GM12878 (cell line): ENCODE data around the gene CRBN. TPM values are rescaled to one million over a fixed set of nuclear protein-coding genes. Genes with fewer than 3 reads are reported as not detected.

Experiments used
- ATAC-seq: fragments of 200-7000 bp; cut with Tn5 transposase; 3 replicates; pipeline ENCODE4 v1.9.1; 2020; ENCODE audit warnings: mild to moderate bottlenecking, moderate library complexity
- BruUV-seq: library from RNA; stranded (reverse); fragments of 400-500 nt; replicated peaks from 2 replicates; lab custom pipeline; 2021; lab: Mats Ljungman, UMichigan
- CTCF ChIA-PET: fragments of 300-600 bp; sonication (Branson Sonifier 250); formaldehyde crosslinking; extraction: SDS; loops from one replicate; lab custom pipeline; 2021; ENCODE audit warnings: inconsistent platforms; lab: Yijun Ruan, JAX
- POLR2A ChIA-PET: fragments of 350-600 bp; formaldehyde crosslinking; extraction: SDS; loops from one replicate; lab custom pipeline; 2021; ENCODE audit warnings: inconsistent platforms; lab: Charles Lee
- RAD21 ChIA-PET: fragments of 300-600 bp; sonication (Branson Sonifier 250); formaldehyde crosslinking; loops from one replicate; lab custom pipeline; 2023; ENCODE audit warnings: antibody characterized with exemption; ENCODE audit not compliant: unreplicated experiment; lab: Charles Lee
- SMC1A ChIA-PET: fragments of 300-600 bp; sonication (Branson Sonifier 250); formaldehyde crosslinking; loops from one replicate; lab custom pipeline; 2023; ENCODE audit not compliant: unreplicated experiment, uncharacterized antibody; lab: Charles Lee
- DNase-seq: peaks from one replicate; pipeline ENCODE4 v3.0.0-alpha.2; 2011; ENCODE audit warnings: low read depth, low spot score
- FAIRE-seq: peaks from 3 replicates; lab custom pipeline; 2011; peaks lifted over from hg19 to GRCh38; lab: Jason Lieb, UNC
- H2AFZ ChIP-seq: 2 replicates; pipeline ENCODE4 v1.6.0; 2011; ENCODE audit warnings: low read depth, low read length, control low read depth; ENCODE audit not compliant: control insufficient read depth
- H3K27ac ChIP-seq: 2 replicates; pipeline ENCODE4 v1.5.1; 2011; ENCODE audit warnings: control low read depth; ENCODE audit not compliant: control insufficient read depth, insufficient read depth
- H3K27me3 ChIP-seq, 2 experiments: replicated peaks in 1 of 2; 2 replicates each; pipeline versions ENCODE4 v1.6.0 to v1.6.1; 2011; ENCODE audit warnings: low read length in 1 of 2; ENCODE audit not compliant: control insufficient read depth in 2 of 2, insufficient read depth in 2 of 2
- H3K36me3 ChIP-seq, 2 experiments: 2 replicates each; pipeline ENCODE4 v1.5.1; 2011; ENCODE audit warnings: low read length in 1 of 2; ENCODE audit not compliant: control insufficient read depth in 2 of 2, insufficient read depth in 2 of 2
- H3K4me1 ChIP-seq: 2 replicates; pipeline ENCODE4 v1.6.1; 2011; ENCODE audit warnings: mild to moderate bottlenecking, low read length, moderate library complexity, mixed read lengths; ENCODE audit not compliant: control insufficient read depth, insufficient read depth
- H3K4me2 ChIP-seq: 2 replicates; pipeline ENCODE4 v1.6.0; 2011; ENCODE audit warnings: control low read depth; ENCODE audit not compliant: control insufficient read depth, insufficient read depth
- H3K4me3 ChIP-seq: fragments of 200-600 bp; sonication (generic); 2 replicates; pipeline ENCODE4 v1.5.1; 2016
- H3K79me2 ChIP-seq: 2 replicates; pipeline ENCODE4 v1.6.0; 2011; ENCODE audit warnings: low read length; ENCODE audit not compliant: control insufficient read depth, insufficient read depth
- H3K9ac ChIP-seq: 2 replicates; pipeline ENCODE4 v1.8.0; 2011; ENCODE audit warnings: low read length, control low read depth, mixed read lengths; ENCODE audit not compliant: control insufficient read depth, insufficient read depth
- H3K9me3 ChIP-seq: replicated peaks from 3 replicates; pipeline ENCODE4 v1.5.1; 2011; ENCODE audit warnings: mild to moderate bottlenecking, low read length; ENCODE audit not compliant: control insufficient read depth, insufficient read depth
- H4K20me1 ChIP-seq: 2 replicates; pipeline ENCODE4 v1.6.0; 2011; ENCODE audit not compliant: control insufficient read depth, insufficient read depth
- BACH1 ChIP-seq: fragments of 450-650 bp; IDR thresholded peaks from 2 replicates; pipeline ENCODE4 v1.6.1; 2017; ENCODE audit warnings: mild to moderate bottlenecking, borderline replicate concordance
- BRCA1 ChIP-seq: IDR thresholded peaks from 2 replicates; pipeline ENCODE4 v1.6.1; 2011; ENCODE audit warnings: low read depth, low read length, improper control_type of control experiment
- ELK1 ChIP-seq: IDR thresholded peaks from 2 replicates; pipeline ENCODE4 v1.6.1; 2012; ENCODE audit warnings: low read depth, low read length, improper control_type of control experiment
- IKZF1 ChIP-seq: fragments of 450-650 bp; conservative IDR thresholded peaks from 2 replicates; pipeline ENCODE4 v1.6.1; 2017; ENCODE audit warnings: antibody characterized with exemption, mild to moderate bottlenecking
- IKZF2 ChIP-seq, 2 experiments: fragments of 450-650 bp; IDR thresholded peaks; 2 replicates each; pipeline ENCODE4 v1.6.1; 2017; ENCODE audit warnings: mild to moderate bottlenecking in 2 of 2, moderate library complexity in 2 of 2
- IRF4 ChIP-seq: IDR thresholded peaks from 2 replicates; pipeline ENCODE4 v1.6.1; 2011; ENCODE audit warnings: low read depth, low read length
- MAX ChIP-seq: IDR thresholded peaks from 2 replicates; pipeline ENCODE4 v1.6.1; 2012; ENCODE audit warnings: low read depth, low read length, improper control_type of control experiment
- MYC ChIP-seq: IDR thresholded peaks from 2 replicates; pipeline ENCODE4 v1.6.1; 2011; ENCODE audit warnings: mild to moderate bottlenecking, low read length, moderate library complexity, inconsistent platforms; ENCODE audit not compliant: insufficient read depth, insufficient replicate concordance, insufficient read length, severe bottlenecking
- NKRF ChIP-seq: fragments of 450-650 bp; conservative IDR thresholded peaks from 2 replicates; pipeline ENCODE4 v1.6.1; 2017; ENCODE audit warnings: mild to moderate bottlenecking, moderate library complexity
- PKNOX1 ChIP-seq: fragments of 450-650 bp; IDR thresholded peaks from 2 replicates; pipeline ENCODE4 v1.6.1; 2016; ENCODE audit warnings: mild to moderate bottlenecking
- POU2F2 ChIP-seq: IDR thresholded peaks from 3 replicates; pipeline ENCODE4 v1.6.1; 2011; ENCODE audit warnings: low read depth, mild to moderate bottlenecking, low read length, borderline replicate concordance
- RCOR1 ChIP-seq: conservative IDR thresholded peaks from 2 replicates; pipeline ENCODE4 v1.6.1; 2012; ENCODE audit warnings: low read depth, low read length, improper control_type of control experiment
- SREBF1 ChIP-seq: IDR thresholded peaks from 2 replicates; pipeline ENCODE4 v1.6.1; 2012; ENCODE audit warnings: mild to moderate bottlenecking, low read length
- TARDBP ChIP-seq: IDR thresholded peaks from 2 replicates; pipeline ENCODE4 v1.6.1; 2016; ENCODE audit warnings: borderline replicate concordance
- ZNF207 ChIP-seq: fragments of 450-650 bp; IDR thresholded peaks from 2 replicates; pipeline ENCODE4 v1.6.1; 2014; ENCODE audit warnings: antibody characterized with exemption, mild to moderate bottlenecking, borderline replicate concordance
- WGBS: methylation state at CpG from one replicate; pipeline ENCODE4 v1.1.6; 2016; ENCODE audit warnings: low lambda C conversion rate; ENCODE audit not compliant: insufficient replicate concordance, insufficient coverage; ENCODE audit errors: missing lambda C conversion rate; 5-methylcytosine and 5-hydroxymethylcytosine counted together
- in situ Hi-C: fragments of 300-500 bp; cut with MboI; formaldehyde crosslinking; loops from 9 replicates; pipeline ENCODE4 v1.14.3; 2018; ENCODE audit warnings: mixed read lengths
- intact Hi-C: fragments of 100-400 bp; cut with micrococcal nuclease; formaldehyde crosslinking; loops from one replicate; pipeline ENCODE4 v1.14.2; 2022; ENCODE audit not compliant: unreplicated experiment
- polyA plus RNA-seq, 11 experiments: library from polyadenylated mRNA; depleted of rRNA in 4 of 11; unstranded in 6 of 11; stranded (reverse) in 5 of 11; fragments of >200 nt; fragmentation: Nextera tagmentation in 4 of 11; fragmentation: Illumina TruSeq in 1 of 11; extraction: Ambion mirVana in 4 of 11; extraction: Trizol in 1 of 11; gene quantifications; 1 replicate in 1 of 11; 2 replicates in 10 of 11; pipeline versions ENCODE4 v1.2.1 to v1.2.3, GENCODE V29; 2011 to 2016; ENCODE audit warnings: inconsistent platforms in 2 of 11, missing spikeins in 2 of 11, low read depth in 1 of 11
- total RNA-seq, 4 experiments: library from RNA; depleted of rRNA in 3 of 4; stranded (reverse); fragments of >200 nt in 3 of 4; fragmentation: Illumina TruSeq in 1 of 4; extraction: Trizol in 1 of 4; gene quantifications; 2 replicates each; pipeline versions ENCODE4 v1.2.1 to v1.2.3, GENCODE V29; 2013 to 2021

The CRBN gene
- total and polyA plus RNA-seq, 10 of the 15 experiments (the other 5 are each of a cell fraction or from before 2014, with no cell fraction given) = 21.7 to 115 (median 35.8) TPM

GRCh38 chr3:3179407-3180094 lies at the start of gene CRBN (continued):
- peak; percentile 87; the same call in 1 of the 2 replicates for TF ChIP-seq RCOR1
- 0 out of 2 replicates have a peak, but pooled peaks have one; percentile 9 for TF ChIP-seq SREBF1
- TF ChIP-seq BACH1 = peak; percentile 82
- TF ChIP-seq IKZF1 = peak; percentile 91
- TF ChIP-seq ELK1 = no peak; the same call in 1 of the 2 replicates
- TF ChIP-seq POU2F2 = peak; percentile 53; the same call in 1 of the 3 replicates
- TF ChIP-seq IRF4 = no peak

- 37% methylated on average over 1 of the region's 1 CpG for WGBS
- Histone ChIP-seq H3K4me1 (no peaks in the 10 kb centered on the region), H3K9me3 (no peaks in the 10 kb centered on the region), H3K4me2 (no peak overlapping the region), H3K4me3 (no peak overlapping the region), H3K27ac (no peak overlapping the region), H3K36me3 (no peaks in the 10 kb centered on the region), H3K9ac (no peak overlapping the region), H3K79me2 (no peaks in the 10 kb centered on the region), H4K20me1 (no peaks in the 10 kb centered on the region), H2AFZ (no peak overlapping the region), H3K27me3 (no peaks in the 10 kb centered on the region)
- RAD21 ChIA-PET = no interaction called here
- FAIRE-seq (no peak), ATAC-seq (no peak), DNase-seq (no peak)
- no TSS peak for BruUV-seq
- CTCF ChIA-PET = interaction anchor here (1.0 kb wide), 1 partner anchor 27 kb away, joined by 5 read pairs; no protein-coding TSS in a partner anchor
- intact Hi-C loops (no loop called here), in situ Hi-C loops (no loop called here)
- POLR2A ChIA-PET = no interaction called here
- SMC1A ChIA-PET = interaction anchor here (0.6 to 1.1 kb wide), 2 partner anchors 9 to 11 kb away, joined by 3 to 4 read pairs; no protein-coding TSS in a partner anchor
- TF ChIP-seq MAX = no peak
- no peak for TF ChIP-seq ZNF207
- TF ChIP-seq MYC = no peak
- no peak for TF ChIP-seq PKNOX1
- no peak for TF ChIP-seq BRCA1
- TF ChIP-seq TARDBP = no peak
- no peak for TF ChIP-seq NKRF
- TF ChIP-seq IKZF2 (IDR thresholded peaks at IDR 0.05) = no peak
Observed at GRCh38 chr3:3227640-3228039, 48.1 kb upstream of the CRBN start.
